Left cardiac atrium (tissue), 2 donors: ENCODE results near the gene APOA4. TPM values are rescaled to one million over a fixed set of nuclear protein-coding genes. Genes with fewer than 3 reads are reported as not detected.

Experiments
- total RNA-seq, 2 donors: library from RNA; stranded (reverse); fragmentation: NEBNext Ultra II Directional; extraction: Animal tissue kit (Norgen Biotek cat#: 25700); gene quantifications; one replicate each; pipeline ENCODE4 v1.2.1, GENCODE V29; 2021
- donor health status: DM: no; HTN: yes; CAD: no; lungs with severe emphysema.
- donor health status: DM: yes; HTN: yes; CAD: no.

Gene APOA4
- total RNA-seq, 2 donors from 2014 or later, result not detected

Other genes starting within 250 kb of the APOA4 start
- gene BUD13, start 50.3 kb downstream of the APOA4 start, total RNA-seq, result 1 to 10 TPM; 8.1 to 8.2 TPM
- 10 to 100 TPM; 23.0 to 33.9 TPM for gene ZPR1, start 35.3 kb downstream of the APOA4 start, total RNA-seq
- gene APOA5, start 31.4 kb downstream of the APOA4 start, total RNA-seq, result not detected
- not detected for gene APOC3, start 6.6 kb upstream of the APOA4 start, total RNA-seq
- gene APOA1, start 14.3 kb upstream of the APOA4 start, total RNA-seq, result 1 to 10 TPM in 1 of 2 donors, under 1 TPM in 1; 0.99 to 1.2 TPM